Measurements from ENCODE around the gene GALNT11.

DNA sequence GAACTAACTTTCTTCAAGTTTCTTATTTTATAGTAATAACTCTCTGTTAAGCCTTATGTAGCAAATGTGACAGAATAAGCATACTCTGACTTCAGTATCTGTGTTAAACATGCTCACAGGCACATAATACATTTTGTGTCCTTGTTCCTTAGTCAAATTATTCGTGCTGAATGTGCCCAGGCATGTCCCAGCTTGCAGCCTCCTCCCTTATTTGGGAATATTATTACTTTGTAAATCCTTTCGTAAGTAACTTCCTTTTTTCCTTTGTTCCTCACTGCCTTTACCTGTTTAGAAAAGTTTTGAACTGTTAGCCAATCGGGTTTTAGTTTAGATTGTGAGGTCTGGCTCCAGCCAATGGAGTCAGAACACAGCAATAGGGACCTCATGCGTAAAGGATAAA lies 46.9 kb downstream of the GALNT11 start:
- TF ChIP-seq, protein P1, sequence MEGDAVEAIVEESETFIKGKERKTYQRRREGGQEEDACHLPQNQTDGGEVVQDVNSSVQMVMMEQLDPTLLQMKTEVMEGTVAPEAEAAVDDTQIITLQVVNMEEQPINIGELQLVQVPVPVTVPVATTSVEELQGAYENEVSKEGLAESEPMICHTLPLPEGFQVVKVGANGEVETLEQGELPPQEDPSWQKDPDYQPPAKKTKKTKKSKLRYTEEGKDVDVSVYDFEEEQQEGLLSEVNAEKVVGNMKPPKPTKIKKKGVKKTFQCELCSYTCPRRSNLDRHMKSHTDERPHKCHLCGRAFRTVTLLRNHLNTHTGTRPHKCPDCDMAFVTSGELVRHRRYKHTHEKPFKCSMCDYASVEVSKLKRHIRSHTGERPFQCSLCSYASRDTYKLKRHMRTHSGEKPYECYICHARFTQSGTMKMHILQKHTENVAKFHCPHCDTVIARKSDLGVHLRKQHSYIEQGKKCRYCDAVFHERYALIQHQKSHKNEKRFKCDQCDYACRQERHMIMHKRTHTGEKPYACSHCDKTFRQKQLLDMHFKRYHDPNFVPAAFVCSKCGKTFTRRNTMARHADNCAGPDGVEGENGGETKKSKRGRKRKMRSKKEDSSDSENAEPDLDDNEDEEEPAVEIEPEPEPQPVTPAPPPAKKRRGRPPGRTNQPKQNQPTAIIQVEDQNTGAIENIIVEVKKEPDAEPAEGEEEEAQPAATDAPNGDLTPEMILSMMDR (IDR thresholded peaks at IDR 0.05; ENCODE audit: borderline replicate concordance, extremely low read depth, low read length, poor library complexity, severe bottlenecking), result no peak
- TF ChIP-seq EZH2 (IDR thresholded peaks at IDR 0.05; ENCODE audit: borderline replicate concordance, low read depth, low read length, severe bottlenecking), result no peak

All from DND-41 (cell line).